CD14-positive monocyte (primary cell): ENCODE results near the gene AGER. TPM values are rescaled to one million over a fixed set of nuclear protein-coding genes. Genes with fewer than 3 reads are reported as not detected.

ENCODE experiments used
- DNase-seq, 3 donors: peaks; one replicate each; pipeline ENCODE4 v3.0.0-alpha.2; 2011 to 2022
- H2AFZ ChIP-seq: 2 replicates; pipeline ENCODE4 v1.6.0; 2012; ENCODE audit warnings: mild to moderate bottlenecking, low read depth, low read length, inconsistent platforms; ENCODE audit not compliant: insufficient read depth, poor library complexity, severe bottlenecking
- H3K27ac ChIP-seq, 2 donors: 1 replicate in 1 of 2; 2 replicates in 1 of 2; pipeline ENCODE4 v1.5.1; 2012 to 2013; ENCODE audit warnings: low read length in 2 of 2, control low read depth in 1 of 2, inconsistent platforms in 1 of 2, low read depth in 1 of 2, mild to moderate bottlenecking in 1 of 2
- H3K27me3 ChIP-seq, 2 donors: one replicate each; pipeline versions ENCODE4 v1.6.0 to v1.6.1; 2011 to 2013; ENCODE audit warnings: low read length in 2 of 2; ENCODE audit not compliant: control insufficient read depth in 2 of 2, insufficient read depth in 2 of 2
- H3K36me3 ChIP-seq, 2 donors: replicated peaks in 1 of 2; 1 replicate in 1 of 2; 2 replicates in 1 of 2; pipeline versions ENCODE4 v1.5.1 to v1.6.1; 2012 to 2013; ENCODE audit warnings: low read length in 2 of 2, control low read depth in 1 of 2, inconsistent platforms in 1 of 2, mild to moderate bottlenecking in 1 of 2; ENCODE audit not compliant: insufficient read depth in 2 of 2, control insufficient read depth in 1 of 2
- H3K4me1 ChIP-seq, 2 donors: 1 replicate in 1 of 2; 2 replicates in 1 of 2; pipeline versions ENCODE4 v1.5.1 to v1.6.1; 2012 to 2013; ENCODE audit warnings: low read length in 2 of 2, control low read depth in 1 of 2, inconsistent platforms in 1 of 2, mild to moderate bottlenecking in 1 of 2, moderate library complexity in 1 of 2; ENCODE audit not compliant: insufficient read depth in 2 of 2, control insufficient read depth in 1 of 2
- H3K4me2 ChIP-seq: replicated peaks from 2 replicates; pipeline ENCODE3; 2012; ENCODE audit warnings: low read length, moderate library complexity, mild to moderate bottlenecking; ENCODE audit not compliant: poor library complexity, severe bottlenecking; ENCODE audit errors: extremely low read depth
- H3K4me3 ChIP-seq, 3 experiments: fragments of 200-600 bp in 1 of 3; sonication (generic) in 1 of 3; replicated peaks in 1 of 3; 1 replicate in 2 of 3; 2 replicates in 1 of 3; pipeline ENCODE4 v1.5.1; 2011 to 2013; ENCODE audit warnings: low read length in 3 of 3, mild to moderate bottlenecking in 3 of 3, control low read depth in 2 of 3, low read depth in 2 of 3, inconsistent platforms in 1 of 3, moderate library complexity in 1 of 3
- H3K79me2 ChIP-seq: 2 replicates; pipeline ENCODE4 v1.6.0; 2012; ENCODE audit warnings: mild to moderate bottlenecking, control low read depth, inconsistent platforms, low read length, moderate library complexity; ENCODE audit not compliant: insufficient read depth
- H3K9ac ChIP-seq: 2 replicates; pipeline ENCODE4 v1.6.0; 2017; ENCODE audit warnings: low read length, mild to moderate bottlenecking; ENCODE audit not compliant: insufficient read depth, poor library complexity, severe bottlenecking
- H3K9me3 ChIP-seq, 2 donors: replicated peaks in 1 of 2; 1 replicate in 1 of 2; 2 replicates in 1 of 2; pipeline versions ENCODE4 v1.5.1 to v1.6.1; 2012 to 2013; ENCODE audit warnings: low read length in 2 of 2, control low read depth in 1 of 2; ENCODE audit not compliant: control insufficient read depth in 1 of 2, insufficient read depth in 1 of 2
- H4K20me1 ChIP-seq: 2 replicates; pipeline ENCODE4 v1.6.0; 2012; ENCODE audit warnings: mild to moderate bottlenecking, low read length, control low read depth, moderate library complexity; ENCODE audit not compliant: insufficient read depth
- H3K27ac Mint-ChIP-seq, 7 donors: one replicate each; pipeline ENCODE4 v1.8.0; 2020; ENCODE audit warnings: mild to moderate bottlenecking in 7 of 7, mixed read lengths in 7 of 7, moderate library complexity in 6 of 7, inconsistent platforms in 2 of 7
- H3K27me3 Mint-ChIP-seq, 3 donors: one replicate each; pipeline ENCODE4 v1.8.0; 2021 to 2022; ENCODE audit warnings: low read depth in 3 of 3, mild to moderate bottlenecking in 3 of 3, mixed read lengths in 3 of 3, moderate library complexity in 3 of 3, inconsistent platforms in 1 of 3
- H3K36me3 Mint-ChIP-seq, 2 donors: one replicate each; pipeline ENCODE4 v1.8.0; 2020; ENCODE audit warnings: mixed read lengths in 2 of 2, inconsistent platforms in 1 of 2, mild to moderate bottlenecking in 1 of 2
- H3K4me1 Mint-ChIP-seq: one replicate; pipeline ENCODE4 v1.8.0; 2020; ENCODE audit warnings: mild to moderate bottlenecking, mixed read lengths
- H3K4me3 Mint-ChIP-seq, 2 donors: one replicate each; pipeline ENCODE4 v1.8.0; 2020; ENCODE audit warnings: mild to moderate bottlenecking in 2 of 2, mixed read lengths in 2 of 2, moderate library complexity in 1 of 2
- H3K9me3 Mint-ChIP-seq, 7 donors: one replicate each; pipeline ENCODE4 v1.8.0; 2020 to 2022; ENCODE audit warnings: mixed read lengths in 7 of 7, mild to moderate bottlenecking in 6 of 7, moderate library complexity in 6 of 7, inconsistent platforms in 2 of 7
- WGBS: methylation state at CpG from one replicate; pipeline ENCODE4 v1.1.5; 2013; ENCODE audit warnings: missing lambda C conversion rate; ENCODE audit not compliant: insufficient coverage; 5-methylcytosine and 5-hydroxymethylcytosine counted together
- intact Hi-C, 2 donors: fragments of 100-400 bp; cut with micrococcal nuclease; formaldehyde crosslinking; loops; one replicate each; pipeline versions ENCODE4 v1.15.0 to v1.15.1; 2023
- polyA plus RNA-seq, 3 donors: library from polyadenylated mRNA; depleted of rRNA in 1 of 3; unstranded in 2 of 3; stranded (reverse) in 1 of 3; fragments of 300-500 nt in 2 of 3; fragments of >200 nt in 1 of 3; fragmentation: Illumina TruSeq in 2 of 3; gene quantifications; 1 replicate in 2 of 3; 2 replicates in 1 of 3; pipeline ENCODE4 v1.2.3, GENCODE V29; 2012 to 2021
- TF ChIP-seq, protein P1 (sequence below): fragments of 200-600 bp; IDR thresholded peaks from one replicate; pipeline ENCODE4 v1.8.0; 2022; ENCODE audit warnings: antibody characterized with exemption, mild to moderate bottlenecking

The AGER gene
- polyA plus RNA-seq, 3 donors: 0.60 to 55.0 TPM; not detected in 1

GRCh38 chr6:32175322-32175710 lies 8.7 kb downstream of the AGER start:
- Histone ChIP-seq H3K4me1 (peaks cover 49 to 62% of the 10 kb centered on the region in 2 donors), H3K27me3 (no peaks in the 10 kb centered on the region), H3K36me3 (peaks cover 9 to 16% of the 10 kb centered on the region in 2 donors), H3K4me3 (peak overlapping the region; percentile 71 to 94 (median 82)), H3K9me3 (no peaks in the 10 kb centered on the region), H3K9ac (peak overlapping the region; percentile 81), H3K27ac (peak overlapping the region in 1 of 2 donors; percentile 90), H4K20me1 (no peaks in the 10 kb centered on the region), H3K4me2 (peak overlapping the region; percentile 97), H2AFZ (peak overlapping the region; percentile 93), H3K79me2 (peaks cover 39% of the 10 kb centered on the region)
- Mint-ChIP-seq H3K27ac (peak overlapping the region; percentile 44 to 100 (median 96)), H3K4me3 (peak overlapping the region; percentile 90 to 98), H3K27me3 (peaks cover 0 to 4% (median 2%) of the 10 kb centered on the region in 3 donors), H3K4me1 (peaks cover 63% of the 10 kb centered on the region), H3K36me3 (peaks cover 14 to 16% of the 10 kb centered on the region in 2 donors), H3K9me3 (no peaks in the 10 kb centered on the region)
- TF ChIP-seq, protein P1, sequence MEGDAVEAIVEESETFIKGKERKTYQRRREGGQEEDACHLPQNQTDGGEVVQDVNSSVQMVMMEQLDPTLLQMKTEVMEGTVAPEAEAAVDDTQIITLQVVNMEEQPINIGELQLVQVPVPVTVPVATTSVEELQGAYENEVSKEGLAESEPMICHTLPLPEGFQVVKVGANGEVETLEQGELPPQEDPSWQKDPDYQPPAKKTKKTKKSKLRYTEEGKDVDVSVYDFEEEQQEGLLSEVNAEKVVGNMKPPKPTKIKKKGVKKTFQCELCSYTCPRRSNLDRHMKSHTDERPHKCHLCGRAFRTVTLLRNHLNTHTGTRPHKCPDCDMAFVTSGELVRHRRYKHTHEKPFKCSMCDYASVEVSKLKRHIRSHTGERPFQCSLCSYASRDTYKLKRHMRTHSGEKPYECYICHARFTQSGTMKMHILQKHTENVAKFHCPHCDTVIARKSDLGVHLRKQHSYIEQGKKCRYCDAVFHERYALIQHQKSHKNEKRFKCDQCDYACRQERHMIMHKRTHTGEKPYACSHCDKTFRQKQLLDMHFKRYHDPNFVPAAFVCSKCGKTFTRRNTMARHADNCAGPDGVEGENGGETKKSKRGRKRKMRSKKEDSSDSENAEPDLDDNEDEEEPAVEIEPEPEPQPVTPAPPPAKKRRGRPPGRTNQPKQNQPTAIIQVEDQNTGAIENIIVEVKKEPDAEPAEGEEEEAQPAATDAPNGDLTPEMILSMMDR: no peak
- DNase-seq: no peak
- intact Hi-C loops: loop anchor here (2.0 to 5.0 kb wide), 2 partner anchors 21 to 53 kb away; partner anchors contain the start of gene PPT2 (in 1 of the 2)
- WGBS: 0% methylated on average over 1 of the region's 2 CpGs

DNA sequence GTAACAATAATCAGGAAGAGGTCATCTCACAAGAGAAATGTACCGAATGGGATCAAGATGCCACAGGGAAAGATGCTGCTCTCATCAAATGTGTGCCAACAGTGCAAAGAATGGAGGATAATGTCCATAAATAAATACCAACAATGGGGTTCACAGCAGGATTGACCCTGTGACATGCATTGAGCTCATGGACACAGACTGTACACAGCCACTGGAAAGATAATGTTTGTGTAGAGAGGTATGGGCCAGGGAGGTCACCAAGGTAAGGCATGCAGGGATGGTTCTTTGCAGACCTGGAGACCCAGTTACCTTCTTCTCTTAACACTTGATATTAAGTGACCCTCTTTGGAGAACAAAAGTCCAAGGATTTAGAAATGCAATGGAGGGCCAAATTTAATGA lies 9.6 kb downstream of the AGER start:
- Histone ChIP-seq H3K4me1 (peaks cover 42 to 53% of the 10 kb centered on the region in 2 donors), H3K9ac (no peak overlapping the region), H3K27ac (no peak overlapping the region), H2AFZ (no peak overlapping the region), H3K9me3 (no peaks in the 10 kb centered on the region), H3K79me2 (peaks cover 36% of the 10 kb centered on the region), H3K4me3 (no peak overlapping the region), H3K4me2 (no peak overlapping the region), H3K36me3 (peaks cover 18 to 20% of the 10 kb centered on the region in 2 donors), H3K27me3 (no peaks in the 10 kb centered on the region), H4K20me1 (no peaks in the 10 kb centered on the region)
- Mint-ChIP-seq H3K27ac (no peak overlapping the region), H3K27me3 (peaks cover 0 to 2% (median 1%) of the 10 kb centered on the region in 3 donors), H3K4me3 (no peak overlapping the region), H3K36me3 (peaks cover 20% of the 10 kb centered on the region in 2 donors), H3K4me1 (peaks cover 54% of the 10 kb centered on the region), H3K9me3 (no peaks in the 10 kb centered on the region)
- intact Hi-C loops: loop anchor here in 1 of 2 donors (2.0 kb wide), 1 partner anchor 20 kb away; the partner anchor contains the start of gene PPT2
- WGBS: no CpG with 5 or more reads among the region's 1 CpG
- DNase-seq: no peak
- TF ChIP-seq, protein P1: no peak
